HepG2 (cell line): Measurements from ENCODE around the gene CIAO3. TPM values are rescaled to one million over a fixed set of nuclear protein-coding genes. Genes with fewer than 3 reads are reported as not detected.

Experiments used
- AKNA ChIP-seq: sonication (generic); formaldehyde crosslinking; IDR thresholded peaks from 2 replicates; pipeline ENCODE4 v1.4.0; 2020; ENCODE audit warnings: missing genetic modification reagents, borderline replicate concordance
- ATF1 ChIP-seq: IDR thresholded peaks from 2 replicates; pipeline ENCODE4 v1.6.1; 2016; ENCODE audit warnings: mild to moderate bottlenecking, control low read depth
- IKZF4 ChIP-seq: sonication (generic); formaldehyde crosslinking; IDR thresholded peaks from 2 replicates; pipeline ENCODE4 v1.5.1; 2020; ENCODE audit warnings: borderline replicate concordance, mild to moderate bottlenecking, low read depth, missing genetic modification reagents; ENCODE audit errors: not compliant biosample characterization
- MTF2 ChIP-seq: sonication (generic); formaldehyde crosslinking; IDR thresholded peaks from 2 replicates; pipeline ENCODE4 v1.5.0; 2020; ENCODE audit warnings: missing genetic modification reagents, borderline replicate concordance
- PHF21A ChIP-seq: sonication (generic); formaldehyde crosslinking; IDR thresholded peaks from 2 replicates; pipeline ENCODE4 v1.5.0; 2020; ENCODE audit warnings: mild to moderate bottlenecking, missing genetic modification reagents
- RCOR2 ChIP-seq: IDR thresholded peaks from 2 replicates; pipeline ENCODE4 v1.6.1; 2016; ENCODE audit warnings: missing biosample characterization, missing genetic modification reagents
- SMYD3 ChIP-seq: sonication (generic); formaldehyde crosslinking; IDR thresholded peaks from 2 replicates; pipeline ENCODE4 v1.8.1; 2023; ENCODE audit warnings: mild to moderate bottlenecking, missing genetic modification reagents
- TMF1 ChIP-seq: sonication (generic); formaldehyde crosslinking; IDR thresholded peaks from 2 replicates; pipeline ENCODE4 v1.8.1; 2022; ENCODE audit warnings: low read depth, missing genetic modification reagents
- ZNF558 ChIP-seq: sonication (generic); formaldehyde crosslinking; IDR thresholded peaks from 2 replicates; pipeline ENCODE4 v1.9.0; 2022; ENCODE audit warnings: mild to moderate bottlenecking, missing genetic modification reagents, borderline replicate concordance
- ZXDC ChIP-seq: sonication (generic); formaldehyde crosslinking; IDR thresholded peaks from 2 replicates; pipeline ENCODE4 v1.5.0; 2020; ENCODE audit warnings: mild to moderate bottlenecking, missing genetic modification reagents
- polyA plus RNA-seq, 8 experiments: library from polyadenylated mRNA; depleted of rRNA in 3 of 8; stranded (reverse) in 7 of 8; unstranded in 1 of 8; fragments of >200 nt; fragmentation: Illumina TruSeq in 4 of 8; extraction: Trizol in 4 of 8; gene quantifications; 2 replicates each; pipeline versions ENCODE4 v1.2.1 to v1.2.3, GENCODE V29; 2011 to 2016; ENCODE audit warnings: low read depth in 4 of 8, missing spikeins in 1 of 8, mixed read lengths in 1 of 8; ENCODE audit not compliant: insufficient read depth in 1 of 8
- total RNA-seq, 5 experiments: library from RNA; depleted of rRNA; stranded (reverse); fragments of >200 nt; fragmentation: Illumina TruSeq; extraction: Trizol; gene quantifications; 2 replicates each; pipeline ENCODE4 v1.2.3, GENCODE V29; 2016; ENCODE audit warnings: low read depth in 1 of 5
- TF ChIP-seq, protein P1 (sequence below): sonication (generic); formaldehyde crosslinking; IDR thresholded peaks from 2 replicates; pipeline ENCODE4 v1.5.0; 2020; ENCODE audit warnings: mild to moderate bottlenecking, missing genetic modification reagents, borderline replicate concordance

CIAO3 gene
- total and polyA plus RNA-seq, 2 of the 13 experiments (the other 11 are each of a cell fraction or from before 2014, with no cell fraction given), result 21.7 to 25.0 TPM

DNA sequence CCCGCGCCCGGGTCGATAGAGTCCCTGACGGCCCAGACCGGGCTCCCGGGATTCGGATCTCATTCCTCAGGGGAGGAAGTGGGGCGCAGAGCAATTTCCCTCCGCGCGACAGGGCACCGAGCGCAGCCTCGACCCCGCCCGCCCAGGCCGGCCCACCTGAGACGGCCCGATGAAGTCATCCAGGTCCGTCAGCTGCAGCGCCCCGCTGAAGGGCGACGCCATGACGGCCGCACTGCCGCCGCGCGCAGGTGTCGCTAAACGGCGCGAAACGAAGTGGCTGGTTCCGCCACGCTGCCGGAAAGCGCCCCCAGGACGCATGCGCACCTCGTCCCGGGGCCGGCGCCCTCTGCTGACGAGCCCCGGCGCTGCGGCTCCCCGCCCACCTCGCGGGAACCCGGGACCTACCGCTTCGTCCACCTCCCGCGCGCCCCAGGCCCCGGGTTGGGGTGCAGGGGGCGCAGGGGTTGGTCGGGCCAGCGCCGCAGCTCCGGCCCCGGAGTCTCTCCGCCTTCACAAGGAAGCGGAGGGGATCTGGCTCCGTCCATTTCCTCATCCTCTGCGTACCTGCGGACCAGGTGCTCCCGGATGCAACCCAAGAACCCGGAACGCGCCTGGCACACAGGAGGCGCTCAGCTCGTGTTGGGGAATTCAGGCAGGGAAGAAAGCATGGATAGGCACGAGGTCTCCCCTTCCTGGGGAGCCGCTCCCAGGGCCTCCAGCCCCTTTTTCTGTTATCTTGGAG is at the start of gene CIAO3 (continued):
- TF ChIP-seq MTF2 (CRISPR knock-in tag), result no peak
- TF ChIP-seq IKZF4 (CRISPR knock-in tag), result no peak
- peak; percentile 64 for TF ChIP-seq ATF1
- TF ChIP-seq ZXDC, result no peak; the same call in none of the 2 replicates
- TF ChIP-seq ZNF558 (CRISPR knock-in tag), result peak; percentile 34; the same call in 1 of the 2 replicates
- TF ChIP-seq AKNA (CRISPR knock-in tag), result no peak
- peak; percentile 72; the same call in 1 of the 2 replicates for TF ChIP-seq PHF21A (CRISPR knock-in tag)
- peak; percentile 73; the same call in 1 of the 2 replicates for TF ChIP-seq TMF1 (CRISPR knock-in tag)
- TF ChIP-seq, protein P1, sequence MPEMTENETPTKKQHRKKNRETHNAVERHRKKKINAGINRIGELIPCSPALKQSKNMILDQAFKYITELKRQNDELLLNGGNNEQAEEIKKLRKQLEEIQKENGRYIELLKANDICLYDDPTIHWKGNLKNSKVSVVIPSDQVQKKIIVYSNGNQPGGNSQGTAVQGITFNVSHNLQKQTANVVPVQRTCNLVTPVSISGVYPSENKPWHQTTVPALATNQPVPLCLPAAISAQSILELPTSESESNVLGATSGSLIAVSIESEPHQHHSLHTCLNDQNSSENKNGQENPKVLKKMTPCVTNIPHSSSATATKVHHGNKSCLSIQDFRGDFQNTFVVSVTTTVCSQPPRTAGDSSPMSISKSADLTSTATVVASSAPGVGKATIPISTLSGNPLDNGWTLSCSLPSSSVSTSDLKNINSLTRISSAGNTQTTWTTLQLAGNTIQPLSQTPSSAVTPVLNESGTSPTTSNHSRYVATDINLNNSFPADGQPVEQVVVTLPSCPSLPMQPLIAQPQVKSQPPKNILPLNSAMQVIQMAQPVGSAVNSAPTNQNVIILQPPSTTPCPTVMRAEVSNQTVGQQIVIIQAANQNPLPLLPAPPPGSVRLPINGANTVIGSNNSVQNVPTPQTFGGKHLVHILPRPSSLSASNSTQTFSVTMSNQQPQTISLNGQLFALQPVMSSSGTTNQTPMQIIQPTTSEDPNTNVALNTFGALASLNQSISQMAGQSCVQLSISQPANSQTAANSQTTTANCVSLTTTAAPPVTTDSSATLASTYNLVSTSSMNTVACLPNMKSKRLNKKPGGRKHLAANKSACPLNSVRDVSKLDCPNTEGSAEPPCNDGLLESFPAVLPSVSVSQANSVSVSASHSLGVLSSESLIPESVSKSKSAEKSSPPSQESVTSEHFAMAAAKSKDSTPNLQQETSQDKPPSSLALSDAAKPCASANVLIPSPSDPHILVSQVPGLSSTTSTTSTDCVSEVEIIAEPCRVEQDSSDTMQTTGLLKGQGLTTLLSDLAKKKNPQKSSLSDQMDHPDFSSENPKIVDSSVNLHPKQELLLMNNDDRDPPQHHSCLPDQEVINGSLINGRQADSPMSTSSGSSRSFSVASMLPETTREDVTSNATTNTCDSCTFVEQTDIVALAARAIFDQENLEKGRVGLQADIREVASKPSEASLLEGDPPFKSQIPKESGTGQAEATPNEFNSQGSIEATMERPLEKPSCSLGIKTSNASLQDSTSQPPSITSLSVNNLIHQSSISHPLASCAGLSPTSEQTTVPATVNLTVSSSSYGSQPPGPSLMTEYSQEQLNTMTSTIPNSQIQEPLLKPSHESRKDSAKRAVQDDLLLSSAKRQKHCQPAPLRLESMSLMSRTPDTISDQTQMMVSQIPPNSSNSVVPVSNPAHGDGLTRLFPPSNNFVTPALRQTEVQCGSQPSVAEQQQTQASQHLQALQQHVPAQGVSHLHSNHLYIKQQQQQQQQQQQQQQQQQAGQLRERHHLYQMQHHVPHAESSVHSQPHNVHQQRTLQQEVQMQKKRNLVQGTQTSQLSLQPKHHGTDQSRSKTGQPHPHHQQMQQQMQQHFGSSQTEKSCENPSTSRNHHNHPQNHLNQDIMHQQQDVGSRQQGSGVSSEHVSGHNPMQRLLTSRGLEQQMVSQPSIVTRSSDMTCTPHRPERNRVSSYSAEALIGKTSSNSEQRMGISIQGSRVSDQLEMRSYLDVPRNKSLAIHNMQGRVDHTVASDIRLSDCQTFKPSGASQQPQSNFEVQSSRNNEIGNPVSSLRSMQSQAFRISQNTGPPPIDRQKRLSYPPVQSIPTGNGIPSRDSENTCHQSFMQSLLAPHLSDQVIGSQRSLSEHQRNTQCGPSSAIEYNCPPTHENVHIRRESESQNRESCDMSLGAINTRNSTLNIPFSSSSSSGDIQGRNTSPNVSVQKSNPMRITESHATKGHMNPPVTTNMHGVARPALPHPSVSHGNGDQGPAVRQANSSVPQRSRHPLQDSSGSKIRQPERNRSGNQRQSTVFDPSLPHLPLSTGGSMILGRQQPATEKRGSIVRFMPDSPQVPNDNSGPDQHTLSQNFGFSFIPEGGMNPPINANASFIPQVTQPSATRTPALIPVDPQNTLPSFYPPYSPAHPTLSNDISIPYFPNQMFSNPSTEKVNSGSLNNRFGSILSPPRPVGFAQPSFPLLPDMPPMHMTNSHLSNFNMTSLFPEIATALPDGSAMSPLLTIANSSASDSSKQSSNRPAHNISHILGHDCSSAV (CRISPR knock-in tag), result no peak
- TF ChIP-seq SMYD3, result no peak; the same call in 1 of the 2 replicates
- no peak for TF ChIP-seq RCOR2
